ENCODE results near the gene SFTPA2.
"Not testable (repeated sequence)": the region's sequence is repeated elsewhere in the genome, so short reads cannot be mapped to it uniquely, and the experiment has no call there.

Gene SFTPA2

DNA sequence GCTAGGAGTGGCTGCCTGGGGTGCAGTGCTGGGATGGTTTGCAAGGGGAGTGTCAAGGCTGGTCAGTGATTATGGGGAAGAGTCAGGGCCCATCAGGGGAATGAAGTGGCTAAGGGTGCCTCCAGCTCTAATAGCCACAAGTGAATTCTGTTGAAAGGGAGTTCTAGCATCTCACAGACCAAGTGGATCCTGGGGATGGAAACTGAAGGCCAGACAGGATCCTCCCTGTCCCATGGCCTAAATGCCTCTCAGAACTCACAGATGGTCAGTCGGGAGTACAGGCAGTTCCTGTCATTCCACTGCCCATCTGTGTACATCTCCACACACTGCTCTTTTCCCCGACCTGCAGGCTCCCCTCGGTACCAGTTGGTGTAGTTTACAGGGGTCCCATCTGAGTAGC, 3.2 kb downstream of the SFTPA2 start:
- not testable (repeated sequence) for DNase-seq

DNA sequence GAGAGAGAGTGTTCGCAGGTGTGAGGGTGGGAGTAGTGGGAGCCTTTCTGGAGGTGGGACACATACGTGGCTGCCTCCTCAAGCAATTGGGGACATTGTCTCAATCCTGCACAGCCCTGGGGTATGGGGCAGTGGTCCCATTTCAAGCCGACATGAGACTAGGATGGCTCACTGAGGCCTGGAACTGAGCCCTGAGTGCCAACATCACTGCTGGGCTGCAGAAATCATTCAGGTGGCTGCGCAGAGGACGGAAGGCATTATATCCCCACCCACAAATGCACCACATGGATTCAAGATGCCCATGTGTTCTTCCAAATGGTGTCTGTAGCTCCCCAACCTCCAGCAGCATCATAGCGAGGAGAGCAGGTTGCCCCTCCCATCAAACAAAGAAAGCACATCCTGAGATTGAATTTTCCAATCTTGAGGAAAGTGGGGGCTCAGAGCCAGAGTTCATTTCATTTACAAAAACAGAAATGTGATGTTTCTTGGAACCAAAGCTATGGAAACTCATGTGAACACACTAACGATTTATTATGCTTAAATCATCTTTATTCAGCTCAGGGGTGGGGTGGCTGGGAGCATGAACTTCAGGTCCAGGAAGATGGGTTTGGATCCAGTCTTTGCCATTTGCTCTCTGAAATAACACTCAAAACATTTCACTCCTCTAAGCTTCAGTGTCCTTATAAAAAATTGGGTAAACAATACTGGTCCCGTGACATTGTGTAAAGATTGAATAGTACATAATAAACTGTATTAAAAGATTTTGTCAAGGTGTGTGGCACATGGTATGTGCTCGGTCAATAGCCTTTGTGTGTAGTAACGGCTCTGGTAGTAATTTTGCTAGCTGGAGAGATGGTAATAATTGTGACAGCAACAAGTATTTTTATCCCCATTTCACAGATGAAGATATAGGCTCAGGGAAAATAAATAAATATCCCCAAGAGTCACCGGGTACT, 4.6 kb downstream of the SFTPA2 start:
- DNase-seq, result no peak

DNA sequence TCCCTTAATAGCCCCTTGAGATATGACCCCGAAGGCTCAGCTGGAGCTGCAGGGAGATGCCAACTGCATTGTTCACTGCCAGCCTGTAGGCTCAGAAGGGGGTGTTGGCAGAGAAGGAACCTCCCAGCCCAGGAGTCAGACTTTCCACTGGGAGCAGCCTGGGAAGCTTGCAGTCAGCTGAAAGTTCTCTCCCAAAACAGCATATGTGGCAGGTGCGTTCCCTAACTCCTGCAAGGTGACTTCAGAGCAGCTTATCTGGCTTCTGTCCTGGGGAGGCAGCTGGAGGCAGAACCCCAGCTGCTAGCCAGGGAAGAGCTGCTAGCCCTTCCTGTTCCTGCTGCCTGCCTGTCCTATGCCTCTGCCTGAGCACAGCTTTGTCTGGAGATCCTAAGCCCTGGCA, 8.1 kb downstream of the SFTPA2 start:
- no peak for DNase-seq

DNA sequence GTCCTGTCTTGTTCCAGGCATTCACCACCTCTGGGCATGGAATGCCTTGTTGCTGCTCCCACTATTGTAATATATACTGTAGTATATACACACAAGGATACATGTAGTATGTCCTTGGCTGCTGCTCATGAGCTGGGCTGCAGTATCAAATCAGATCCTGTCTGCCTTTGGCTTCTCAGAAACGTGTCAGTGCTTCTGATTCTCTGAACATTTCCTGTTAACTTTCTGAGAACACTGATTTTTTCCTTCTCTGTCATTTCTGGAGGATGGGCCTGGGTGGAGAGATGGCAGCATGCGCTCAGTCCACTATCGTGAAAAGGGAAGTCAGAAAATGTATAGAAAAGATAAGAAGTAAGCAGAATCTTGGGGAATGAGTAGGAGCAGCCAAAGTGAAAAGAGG, 12.2 kb downstream of the SFTPA2 start:
- no peak for DNase-seq

DNA sequence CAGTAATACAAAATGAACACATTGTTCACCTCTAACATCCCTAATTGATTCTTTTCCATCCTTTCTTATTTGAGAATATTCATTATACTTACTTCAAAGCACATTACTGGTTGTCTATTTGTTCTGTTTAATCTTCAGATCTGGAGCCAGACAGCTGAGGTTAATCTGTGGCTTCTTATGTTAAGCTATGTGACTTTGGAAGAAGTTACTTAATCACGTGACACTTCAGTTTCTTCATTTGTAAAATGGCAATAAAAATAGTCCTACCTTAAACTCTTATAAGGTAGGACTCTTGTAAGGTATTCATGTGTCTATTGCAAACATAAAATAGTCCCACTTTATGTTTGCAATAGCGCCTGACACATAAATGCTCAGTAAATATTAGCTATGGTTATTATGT, 13.1 kb downstream of the SFTPA2 start:
- not testable (repeated sequence) for DNase-seq

DNA sequence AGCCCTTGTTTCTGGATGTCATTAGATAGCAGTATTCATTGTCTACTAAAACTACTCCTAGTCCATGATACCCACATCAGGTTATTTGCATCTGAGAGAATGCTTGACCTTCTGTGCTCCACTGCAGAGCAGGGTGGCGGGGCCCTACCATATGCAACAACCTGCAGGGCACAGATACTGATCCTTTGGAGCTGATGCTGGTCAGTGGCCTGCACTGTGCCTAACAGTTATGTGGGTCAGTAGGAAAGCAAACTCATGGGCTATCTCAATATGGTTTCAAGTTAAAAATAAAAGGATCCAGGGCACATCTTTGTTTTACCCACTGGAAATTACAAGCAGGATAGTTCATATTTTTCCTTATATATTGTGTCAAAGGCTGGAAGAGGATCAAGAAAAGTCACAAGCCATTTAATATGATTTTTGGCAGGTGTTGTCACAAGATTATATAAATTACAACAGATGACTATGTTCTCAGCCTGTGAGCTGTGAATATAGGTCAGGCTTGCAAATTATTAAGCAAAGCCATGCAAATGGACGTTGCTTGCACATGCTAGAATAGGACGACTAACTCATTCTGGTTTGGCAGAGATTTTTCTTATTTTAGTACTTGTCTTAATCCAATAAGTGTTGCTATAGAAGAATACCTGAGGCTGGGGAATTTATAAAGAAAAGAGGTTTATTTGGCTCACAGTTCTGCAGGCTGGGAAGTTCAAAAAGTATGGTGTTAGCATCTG, 15.1 kb downstream of the SFTPA2 start:
- DNase-seq, result not testable (repeated sequence)

DNA sequence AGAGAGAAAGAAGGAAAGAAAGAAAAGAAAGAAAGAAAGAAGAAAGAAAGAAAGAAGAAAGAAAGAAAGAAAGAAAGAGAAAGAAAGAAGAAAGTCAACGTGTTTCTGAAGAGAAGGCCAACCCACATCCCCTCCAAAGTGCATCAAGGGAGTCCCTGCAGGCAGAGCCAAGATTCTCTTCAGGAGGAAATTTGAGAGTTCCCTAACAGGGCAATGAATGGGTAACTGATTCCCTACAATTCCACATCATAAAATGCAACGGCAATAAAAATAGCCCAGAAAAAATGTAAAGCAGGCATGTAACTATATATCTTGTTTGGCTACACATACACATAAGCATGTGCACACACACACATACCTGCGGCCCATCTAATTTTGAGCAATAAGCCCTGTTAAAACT, 15.8 kb downstream of the SFTPA2 start:
- DNase-seq, result not testable (repeated sequence)

DNA sequence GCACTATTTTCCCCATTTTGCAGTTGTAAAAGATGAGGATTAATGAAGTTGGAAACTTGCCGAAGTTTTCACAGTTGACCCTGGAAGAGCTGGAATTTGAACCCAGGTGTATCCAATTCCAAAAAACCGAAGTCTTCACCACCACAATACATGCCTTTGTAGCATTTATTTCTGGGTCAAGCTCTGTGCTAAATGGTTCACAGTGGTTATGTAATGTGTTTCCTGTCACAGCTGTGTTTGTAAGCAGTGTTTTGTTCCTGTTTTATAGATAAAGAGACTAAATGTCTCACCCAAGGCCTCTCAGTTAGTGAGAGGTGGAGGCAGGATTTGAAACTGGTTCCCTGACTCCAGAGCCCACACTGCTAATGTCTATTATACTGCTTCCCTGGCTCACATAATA, 17.6 kb downstream of the SFTPA2 start:
- no peak for DNase-seq

DNA sequence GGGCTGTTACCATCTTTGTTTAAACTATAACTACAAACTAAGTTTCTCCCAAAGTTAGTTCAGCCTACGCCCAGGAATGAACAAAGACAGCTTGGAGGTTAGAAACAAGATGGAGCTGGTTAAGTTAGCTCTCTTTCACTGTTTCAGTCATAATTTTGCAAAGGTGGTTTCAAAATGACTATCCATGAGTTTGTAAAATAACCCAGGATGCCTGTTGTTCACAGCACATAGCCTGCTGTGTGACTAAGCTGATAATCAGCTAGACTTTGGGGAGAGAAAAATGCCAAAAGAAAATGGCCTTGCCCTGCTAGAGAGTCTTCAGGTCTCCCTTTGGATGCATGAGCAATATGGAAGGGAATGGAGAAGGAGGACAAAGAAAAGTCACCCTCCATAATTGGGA, 19.3 kb downstream of the SFTPA2 start:
- not testable (repeated sequence) for DNase-seq

DNA sequence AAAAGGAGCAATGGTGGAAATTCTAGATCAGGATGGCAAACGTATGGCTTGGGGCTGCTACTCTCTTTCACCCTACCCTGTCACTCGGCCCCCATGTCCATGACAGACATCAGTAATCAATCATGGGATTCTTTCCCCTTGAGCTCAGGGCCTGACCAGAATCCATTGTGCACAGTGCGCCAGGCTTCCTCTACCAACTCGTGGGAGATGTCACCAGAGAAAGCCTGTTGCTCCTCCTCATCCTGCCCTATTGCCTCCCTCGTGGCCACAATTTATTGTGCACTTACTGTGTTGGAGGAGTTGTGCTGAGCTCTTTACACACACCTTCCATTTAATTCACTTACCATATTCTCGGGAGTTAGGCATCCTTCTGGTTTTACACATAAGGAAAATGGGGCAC, 21.9 kb downstream of the SFTPA2 start:
- DNase-seq, result not testable (repeated sequence)

DNA sequence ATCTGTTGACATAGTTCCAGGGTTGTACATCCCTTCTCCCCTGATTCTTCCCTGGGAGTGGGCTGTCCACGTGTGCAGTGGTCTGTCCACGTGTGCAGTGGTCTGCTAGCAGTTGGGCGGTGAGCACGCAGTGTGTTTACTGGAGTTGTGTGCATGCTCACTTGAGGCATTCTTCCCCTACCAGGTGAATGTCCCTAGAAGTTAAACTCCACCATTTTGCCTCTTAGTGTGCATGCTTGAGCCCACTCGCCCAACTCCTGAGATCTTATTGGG, 26.4 kb downstream of the SFTPA2 start:
- not testable (repeated sequence) for DNase-seq

DNA sequence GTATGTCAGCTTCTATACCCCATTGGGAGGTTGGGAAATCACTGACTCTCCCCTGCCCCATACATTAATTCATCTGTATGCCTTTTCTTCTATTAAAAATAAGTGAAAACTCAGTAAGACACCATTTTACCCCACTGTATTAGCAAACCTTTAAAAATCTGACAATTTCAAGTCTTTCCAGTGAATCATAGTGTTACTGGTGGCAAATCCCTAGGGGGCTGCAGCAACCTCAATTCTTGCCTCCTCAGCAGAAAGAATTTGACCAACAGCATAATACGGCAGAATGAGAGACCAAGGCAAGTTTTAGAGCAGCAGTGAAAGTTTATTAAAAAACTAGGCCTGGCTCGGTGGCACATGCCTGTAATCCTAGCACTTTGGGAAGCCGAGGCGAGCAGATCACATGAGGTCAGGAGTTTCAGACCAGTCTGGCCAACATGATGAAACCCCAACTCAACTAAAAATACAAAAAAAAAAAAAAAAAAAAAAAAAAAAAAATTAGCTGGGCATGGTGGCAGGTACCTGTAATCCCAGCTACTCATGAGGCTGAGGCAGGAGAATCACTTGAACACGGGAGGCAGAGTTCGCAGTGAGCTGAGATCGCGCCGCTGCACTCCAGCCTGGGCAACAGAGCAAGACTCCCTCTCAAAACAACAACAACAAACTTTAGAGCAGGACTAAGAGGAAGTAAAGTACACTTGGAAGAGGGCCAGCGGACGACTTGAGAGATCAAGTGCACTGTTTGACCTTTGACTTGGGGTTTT, 26.9 kb downstream of the SFTPA2 start:
- DNase-seq, result not testable (repeated sequence)

DNA sequence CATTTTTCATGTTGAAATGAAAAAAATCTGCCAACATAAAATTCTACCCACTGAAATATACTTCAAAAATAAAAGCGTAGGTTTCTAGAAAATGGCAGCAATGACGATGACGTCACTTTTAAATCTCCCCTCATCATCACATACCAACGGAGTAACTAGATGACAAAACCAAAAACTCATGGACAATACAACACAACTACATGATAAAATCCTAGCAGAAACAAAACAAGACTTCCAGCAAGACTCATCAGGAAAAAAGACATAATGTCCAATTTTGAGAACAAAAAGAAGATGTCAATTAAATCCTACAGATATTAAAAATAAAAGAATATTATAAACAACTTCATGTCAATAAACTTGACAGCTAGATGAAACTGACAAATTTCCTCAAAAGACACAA, 31.9 kb downstream of the SFTPA2 start:
- not testable (repeated sequence) for DNase-seq

DNA sequence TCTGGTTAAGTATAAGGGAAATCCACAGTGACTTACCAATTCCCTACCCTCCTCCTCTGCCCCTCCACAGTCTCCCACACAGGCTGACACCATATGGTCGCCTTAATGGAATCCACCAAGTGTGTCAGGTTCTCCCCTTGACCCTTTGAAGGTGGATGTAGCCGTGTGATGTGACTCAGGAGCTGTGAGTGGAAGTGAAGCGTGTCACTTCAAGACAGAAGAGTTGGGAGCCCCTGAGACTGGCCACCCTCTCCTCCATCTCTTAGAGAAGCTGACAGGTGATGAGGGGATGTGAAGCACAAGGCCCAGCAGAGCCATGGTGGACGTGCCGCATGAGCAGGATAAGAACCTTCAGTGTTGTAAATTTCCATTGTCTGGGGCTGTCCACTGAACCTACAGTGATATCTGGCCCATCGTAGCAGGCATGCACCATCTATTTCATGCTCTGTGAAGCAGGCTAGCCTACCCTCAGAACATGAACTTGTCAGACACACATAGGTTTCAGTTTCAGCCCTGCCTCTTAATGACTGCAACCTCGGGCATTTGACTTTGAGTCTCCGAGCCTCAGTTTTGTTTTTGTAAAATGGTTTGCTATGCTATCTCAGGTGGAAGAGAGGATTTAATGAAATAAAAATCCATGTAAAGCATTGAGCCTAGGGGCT, 35.0 kb downstream of the SFTPA2 start:
- DNase-seq, result not testable (repeated sequence)

DNA sequence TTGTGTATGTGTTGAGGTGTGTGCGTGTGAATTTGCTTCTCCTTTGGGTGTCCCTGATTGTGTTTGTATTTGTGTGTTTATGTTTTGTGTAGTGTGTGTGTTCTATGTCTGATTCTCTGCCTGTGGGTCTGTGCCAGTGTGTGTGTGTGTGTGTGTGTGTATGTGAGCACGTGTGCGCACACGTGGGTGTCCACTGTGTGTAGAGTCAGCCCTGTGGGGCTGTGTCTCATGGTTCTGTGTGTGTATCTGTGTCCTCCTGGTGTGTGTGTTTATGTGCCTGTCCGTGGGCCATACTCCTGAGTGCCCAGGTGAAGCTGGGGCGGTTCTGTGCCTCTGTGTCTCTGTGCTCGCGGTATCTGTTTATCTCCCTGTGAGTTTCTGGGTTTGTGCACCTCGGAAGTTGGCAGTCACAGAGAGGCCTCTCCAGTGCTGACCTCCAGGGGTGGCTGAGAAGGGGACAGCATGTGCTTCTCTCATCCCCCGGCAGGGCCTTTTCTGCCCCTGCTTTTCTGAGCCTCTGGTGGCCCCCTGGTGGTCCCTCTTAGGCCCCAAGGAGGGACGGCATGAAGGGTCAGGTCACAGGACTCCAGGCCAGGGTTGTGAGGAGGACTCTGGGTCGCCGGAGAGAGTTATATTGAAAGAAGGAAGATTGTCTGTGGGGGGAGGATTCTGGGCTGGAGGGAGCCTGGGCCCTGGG, 36.9 kb downstream of the SFTPA2 start:
- DNase-seq, result not testable (repeated sequence)

DNA sequence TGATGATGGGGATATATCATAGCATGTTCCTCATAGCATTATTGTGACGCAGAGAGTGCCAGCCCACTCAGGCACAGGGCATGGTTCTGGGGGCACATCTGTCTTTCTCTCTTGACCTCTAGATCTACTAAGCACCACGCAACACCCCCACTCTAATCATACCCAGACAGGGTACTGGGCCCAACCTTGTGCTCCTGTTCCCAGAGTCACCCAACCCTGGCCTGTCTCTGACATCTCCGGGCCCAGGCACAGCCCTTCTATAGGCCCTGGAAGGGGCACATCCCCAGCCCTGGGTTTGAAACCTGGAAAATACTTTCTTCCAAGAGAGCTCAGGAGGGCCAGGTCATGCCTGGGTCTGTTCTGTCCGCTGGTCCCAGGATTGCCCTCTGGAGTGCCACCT, 37.7 kb downstream of the SFTPA2 start:
- not testable (repeated sequence) for DNase-seq

DNA sequence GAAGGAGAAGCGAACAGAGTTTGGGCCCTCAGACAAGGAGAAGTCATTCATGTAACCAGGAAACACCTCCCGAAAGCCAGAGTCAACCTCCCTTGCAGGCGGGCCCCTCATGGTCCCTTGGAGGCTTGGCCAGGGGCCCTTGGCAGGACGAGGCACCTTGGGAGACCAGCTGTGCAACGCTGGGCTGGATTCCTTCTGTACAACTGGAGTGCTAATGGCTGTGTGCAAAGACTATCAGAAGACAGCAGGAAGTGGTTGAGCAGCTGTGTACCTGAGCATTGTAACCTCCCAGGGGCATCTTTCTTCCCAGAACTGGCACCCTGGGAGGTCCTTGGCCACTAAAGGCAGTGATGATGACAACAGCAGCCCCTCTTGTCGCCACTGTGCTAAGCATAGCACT, 38.5 kb downstream of the SFTPA2 start:
- DNase-seq, result not testable (repeated sequence)

DNA sequence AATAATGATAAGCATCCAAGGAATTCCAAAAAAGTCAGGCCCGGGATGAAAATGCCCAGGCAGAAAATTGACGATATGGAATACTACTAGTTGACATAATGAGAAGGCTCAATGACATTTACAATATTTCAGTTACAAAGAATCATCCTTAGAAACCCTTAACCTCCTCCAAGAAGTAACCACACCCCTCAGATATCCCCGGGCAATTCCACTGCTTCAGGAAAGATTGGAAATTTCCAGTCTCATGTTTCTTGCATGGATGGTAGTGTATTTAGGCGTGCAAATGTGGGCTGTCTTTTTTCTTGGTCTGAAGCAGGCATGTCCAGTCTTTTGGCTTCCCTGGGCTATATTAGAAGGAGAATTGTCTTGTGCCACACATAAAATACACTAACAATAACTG, 42.6 kb downstream of the SFTPA2 start:
- DNase-seq, result not testable (repeated sequence)

DNA sequence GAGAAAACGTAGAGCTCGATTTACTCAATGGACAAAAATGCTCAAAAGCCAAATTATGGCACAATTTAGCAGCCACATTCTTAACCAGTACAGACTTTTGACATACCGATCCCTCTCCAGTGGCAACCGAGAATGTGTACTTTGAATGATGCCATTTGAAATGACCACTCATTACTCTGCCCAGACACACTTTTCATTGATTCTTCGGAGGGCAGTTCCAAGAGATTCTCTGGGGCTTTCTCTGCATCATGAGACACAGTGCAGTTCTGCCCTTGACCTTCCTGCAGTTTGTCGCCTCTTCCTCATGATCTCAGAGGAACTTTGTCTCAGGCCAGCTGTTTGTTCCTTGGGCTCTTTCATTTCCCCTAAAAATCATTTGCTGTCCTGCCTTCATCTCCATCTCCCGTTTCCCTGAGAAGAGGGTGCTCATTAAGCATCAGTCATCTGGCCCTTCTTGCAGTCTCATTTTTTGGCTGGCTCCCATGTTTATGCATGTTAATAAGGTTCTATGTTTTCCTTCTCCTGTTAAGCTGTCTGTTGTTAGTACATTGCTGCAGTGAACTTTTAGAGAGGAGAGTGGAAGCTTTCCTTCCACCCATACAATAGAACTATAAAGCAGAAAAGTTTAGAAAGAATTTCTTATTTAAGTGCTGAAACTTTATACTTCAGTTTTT, 43.5 kb downstream of the SFTPA2 start:
- DNase-seq, result not testable (repeated sequence)

DNA sequence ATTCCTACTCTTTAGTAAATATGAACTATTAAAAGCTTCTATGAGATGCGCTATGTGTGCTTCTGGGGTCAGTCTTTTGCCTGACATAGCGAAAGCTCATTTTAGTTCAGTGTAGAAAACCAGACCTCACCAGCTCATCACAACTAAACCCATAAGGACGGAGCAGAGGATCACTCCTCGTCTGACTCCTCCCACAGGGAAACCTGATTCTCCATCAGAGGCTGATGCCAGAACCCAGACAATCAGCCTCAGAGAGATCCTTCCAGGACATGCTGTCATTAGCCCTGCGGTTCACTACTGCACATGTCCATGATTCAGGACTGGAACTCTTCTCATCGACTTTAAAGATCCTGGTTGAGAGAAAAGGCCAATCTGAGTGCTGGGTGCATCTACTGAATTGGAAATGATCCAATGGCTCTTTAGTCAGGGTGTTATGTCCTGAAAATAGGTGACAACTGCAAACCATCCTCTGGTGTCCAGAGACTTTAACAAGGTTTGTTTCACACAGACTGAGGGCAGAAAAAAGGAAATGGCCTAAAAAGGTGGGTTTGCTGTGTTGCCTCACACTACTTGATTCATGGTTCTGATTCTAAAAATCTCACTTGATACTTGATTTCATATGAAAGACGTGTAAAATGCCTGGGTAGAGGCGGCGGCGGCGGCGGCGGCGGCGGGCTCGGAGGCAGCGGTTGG, 48.2 kb downstream of the SFTPA2 start, which contains the start of gene EIF5AL1:
TSS of gene EIF5AL1 (plus strand) at position 643 of the 693 bp plus-strand sequence. CDS start 117 bp downstream, outside the sequence.
- not testable (repeated sequence) for DNase-seq

Measured in activated T-cell treated with anti-CD3 and anti-CD28 coated beads, Interleukin-2, amount 50 U/mL, for 48 hours (primary cell).